Osteoblast (primary cell): Measurements from ENCODE around the gene P2RX4. TPM values are rescaled to one million over a fixed set of nuclear protein-coding genes. Genes with fewer than 3 reads are reported as not detected.
"Not testable (repeated sequence)": the region's sequence is repeated elsewhere in the genome, so short reads cannot be mapped to it uniquely, and the experiment has no call there.

Source experiments
- DNase-seq: peaks from one replicate; pipeline ENCODE4 v3.0.0; 2011; ENCODE audit warnings: low spot score, mixed read lengths; ENCODE audit not compliant: insufficient read length; ENCODE audit errors: missing footprints
- H2AFZ ChIP-seq: 2 replicates; pipeline ENCODE4 v1.6.0; 2011; ENCODE audit warnings: mild to moderate bottlenecking, low read length
- H3K27ac ChIP-seq: 2 replicates; pipeline ENCODE4 v1.5.1; 2011; ENCODE audit warnings: mild to moderate bottlenecking, low read depth, low read length, moderate library complexity
- H3K27me3 ChIP-seq: 2 replicates; pipeline ENCODE4 v1.6.0; 2012; ENCODE audit warnings: mild to moderate bottlenecking, control low read depth, inconsistent platforms, low read length, moderate library complexity; ENCODE audit not compliant: insufficient read depth
- H3K36me3 ChIP-seq: 2 replicates; pipeline ENCODE4 v1.5.1; 2011; ENCODE audit warnings: mild to moderate bottlenecking, low read length, control low read depth, moderate library complexity; ENCODE audit not compliant: insufficient read depth
- H3K4me1 ChIP-seq: 2 replicates; pipeline ENCODE4 v1.5.1; 2011; ENCODE audit warnings: mild to moderate bottlenecking, low read length, control low read depth, moderate library complexity; ENCODE audit not compliant: insufficient read depth
- H3K4me2 ChIP-seq: 2 replicates; pipeline ENCODE4 v1.6.0; 2011; ENCODE audit warnings: mild to moderate bottlenecking, low read length; ENCODE audit not compliant: insufficient read depth
- H3K4me3 ChIP-seq: fragments of 200-600 bp; sonication (generic); 3 replicates; pipeline ENCODE4 v1.5.1; 2012; ENCODE audit warnings: mild to moderate bottlenecking, low read length, inconsistent platforms; ENCODE audit not compliant: insufficient read depth
- H3K79me2 ChIP-seq: 2 replicates; pipeline ENCODE4 v1.6.0; 2012; ENCODE audit warnings: mild to moderate bottlenecking, low read length, control low read depth, inconsistent platforms; ENCODE audit not compliant: insufficient read depth
- H3K9me3 ChIP-seq: 2 replicates; pipeline ENCODE4 v1.5.1; 2011; ENCODE audit warnings: low read depth, low read length, control low read depth
- H4K20me1 ChIP-seq: 2 replicates; pipeline ENCODE4 v1.6.0; 2012; ENCODE audit warnings: mild to moderate bottlenecking, low read length, control low read depth; ENCODE audit not compliant: insufficient read depth
- total RNA-seq: library from RNA; depleted of rRNA; stranded (reverse); fragments of >200 nt; gene quantifications from 2 replicates; pipeline ENCODE4 v1.2.3, GENCODE V29; 2012
- TF ChIP-seq, protein P1 (sequence below): IDR thresholded peaks from 2 replicates; pipeline ENCODE4 v1.5.1; 2011; ENCODE audit warnings: mild to moderate bottlenecking, low read depth, low read length, moderate library complexity; ENCODE audit errors: extremely low read depth

P2RX4 gene, protein sequence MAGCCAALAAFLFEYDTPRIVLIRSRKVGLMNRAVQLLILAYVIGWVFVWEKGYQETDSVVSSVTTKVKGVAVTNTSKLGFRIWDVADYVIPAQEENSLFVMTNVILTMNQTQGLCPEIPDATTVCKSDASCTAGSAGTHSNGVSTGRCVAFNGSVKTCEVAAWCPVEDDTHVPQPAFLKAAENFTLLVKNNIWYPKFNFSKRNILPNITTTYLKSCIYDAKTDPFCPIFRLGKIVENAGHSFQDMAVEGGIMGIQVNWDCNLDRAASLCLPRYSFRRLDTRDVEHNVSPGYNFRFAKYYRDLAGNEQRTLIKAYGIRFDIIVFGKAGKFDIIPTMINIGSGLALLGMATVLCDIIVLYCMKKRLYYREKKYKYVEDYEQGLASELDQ
- total RNA-seq = 22.1 and 23.5 TPM in 2 replicates

DNA sequence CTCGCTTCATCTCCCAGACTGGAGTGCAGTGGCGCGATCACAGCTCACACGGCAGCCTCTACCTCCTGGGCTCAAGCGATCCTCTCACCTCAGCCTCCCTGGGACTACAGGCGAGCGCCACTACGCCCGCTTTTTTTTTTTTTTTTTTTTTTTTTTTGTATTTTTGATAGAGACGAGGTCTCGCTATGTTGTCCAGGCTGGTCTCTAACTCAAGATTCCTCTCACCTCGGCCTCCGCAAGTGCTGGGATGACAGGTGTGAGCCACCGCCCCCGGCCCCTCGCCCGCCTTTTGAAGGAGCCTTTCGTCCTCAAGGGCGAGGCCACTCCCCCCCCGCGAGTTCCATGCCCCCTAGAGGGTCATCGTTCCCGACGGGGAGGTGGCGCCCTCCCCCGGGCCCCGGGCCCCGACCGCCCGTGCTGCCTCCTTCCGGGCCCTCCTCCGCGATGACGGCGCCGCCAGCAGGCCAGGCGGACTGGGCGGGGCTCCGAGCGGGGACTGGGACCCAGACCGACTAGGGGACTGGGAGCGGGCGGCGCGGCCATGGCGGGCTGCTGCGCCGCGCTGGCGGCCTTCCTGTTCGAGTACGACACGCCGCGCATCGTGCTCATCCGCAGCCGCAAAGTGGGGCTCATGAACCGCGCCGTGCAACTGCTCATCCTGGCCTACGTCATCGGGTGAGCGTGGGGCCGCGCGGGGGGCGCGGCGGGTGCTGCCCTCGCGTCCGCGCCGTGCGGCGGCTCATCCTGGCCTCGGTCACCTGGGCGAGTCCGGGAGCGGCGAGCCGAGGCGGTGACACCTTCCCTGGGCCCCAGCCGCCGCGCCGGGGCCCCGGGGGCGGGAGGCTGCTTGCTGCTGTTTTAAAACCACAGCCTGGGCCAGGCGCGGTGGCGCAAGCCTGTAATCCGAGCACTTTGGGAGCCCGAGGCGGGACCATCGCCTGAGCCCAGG is at the start of gene P2RX4:
Gene P2RX4 (plus strand): TSS at position 506 of the 949 bp plus-strand sequence. CDS start 36 bp downstream, at position 542.
- peak within 1 kb of the TSS; percentile 63 for H3K27ac ChIP-seq

DNA sequence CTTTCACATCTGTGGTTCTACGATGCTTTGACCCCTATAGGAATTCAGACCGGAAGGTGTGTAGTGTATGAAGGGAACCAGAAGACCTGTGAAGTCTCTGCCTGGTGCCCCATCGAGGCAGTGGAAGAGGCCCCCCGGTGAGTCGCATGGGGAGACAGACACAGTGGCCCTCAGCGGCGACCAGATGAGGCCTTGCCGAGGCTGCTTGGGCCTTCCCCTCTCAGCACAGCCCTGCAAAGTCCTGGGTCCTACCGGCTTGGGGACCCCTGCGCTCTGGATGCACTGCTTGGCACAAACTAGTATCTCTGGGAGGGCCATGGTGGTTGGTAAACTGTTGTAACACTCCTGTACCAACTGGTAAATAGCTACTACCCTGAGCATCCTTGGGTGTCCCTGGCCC is 47.5 kb upstream of the P2RX4 start:
- H4K20me1 ChIP-seq = no peaks in the 10 kb centered on the region
- H3K36me3 ChIP-seq = no peaks in the 10 kb centered on the region
- no peak for DNase-seq
- TF ChIP-seq, protein P1, sequence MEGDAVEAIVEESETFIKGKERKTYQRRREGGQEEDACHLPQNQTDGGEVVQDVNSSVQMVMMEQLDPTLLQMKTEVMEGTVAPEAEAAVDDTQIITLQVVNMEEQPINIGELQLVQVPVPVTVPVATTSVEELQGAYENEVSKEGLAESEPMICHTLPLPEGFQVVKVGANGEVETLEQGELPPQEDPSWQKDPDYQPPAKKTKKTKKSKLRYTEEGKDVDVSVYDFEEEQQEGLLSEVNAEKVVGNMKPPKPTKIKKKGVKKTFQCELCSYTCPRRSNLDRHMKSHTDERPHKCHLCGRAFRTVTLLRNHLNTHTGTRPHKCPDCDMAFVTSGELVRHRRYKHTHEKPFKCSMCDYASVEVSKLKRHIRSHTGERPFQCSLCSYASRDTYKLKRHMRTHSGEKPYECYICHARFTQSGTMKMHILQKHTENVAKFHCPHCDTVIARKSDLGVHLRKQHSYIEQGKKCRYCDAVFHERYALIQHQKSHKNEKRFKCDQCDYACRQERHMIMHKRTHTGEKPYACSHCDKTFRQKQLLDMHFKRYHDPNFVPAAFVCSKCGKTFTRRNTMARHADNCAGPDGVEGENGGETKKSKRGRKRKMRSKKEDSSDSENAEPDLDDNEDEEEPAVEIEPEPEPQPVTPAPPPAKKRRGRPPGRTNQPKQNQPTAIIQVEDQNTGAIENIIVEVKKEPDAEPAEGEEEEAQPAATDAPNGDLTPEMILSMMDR = no peak
- H3K79me2 ChIP-seq = no peaks in the 10 kb centered on the region
- peaks cover 5% of the 10 kb centered on the region for H3K9me3 ChIP-seq
- no peak overlapping the region for H3K4me2 ChIP-seq
- no peak overlapping the region for H3K4me3 ChIP-seq
- no peak overlapping the region for H2AFZ ChIP-seq
- H3K27ac ChIP-seq = no peak overlapping the region
- no peaks in the 10 kb centered on the region for H3K4me1 ChIP-seq
- H3K27me3 ChIP-seq = no peaks in the 10 kb centered on the region

More for the DNA sequence above, at the start of gene P2RX4:
- H2AFZ ChIP-seq = peak within 1 kb of the TSS; percentile 81
- peak; percentile 94 for DNase-seq
- H3K4me3 ChIP-seq = peak within 1 kb of the TSS; percentile 83
- TF ChIP-seq, protein P1 = no peak
- no peaks in the 10 kb centered on the region for H3K27me3 ChIP-seq
- H3K9me3 ChIP-seq = no peaks in the 10 kb centered on the region
- peak within 1 kb of the TSS; percentile 94 for H3K4me2 ChIP-seq
- H3K4me1 ChIP-seq = peaks cover 13% of the 10 kb centered on the region
- no peaks in the 10 kb centered on the region for H3K36me3 ChIP-seq
- H4K20me1 ChIP-seq = no peaks in the 10 kb centered on the region
- H3K79me2 ChIP-seq = peaks cover 4% of the 10 kb centered on the region

DNA sequence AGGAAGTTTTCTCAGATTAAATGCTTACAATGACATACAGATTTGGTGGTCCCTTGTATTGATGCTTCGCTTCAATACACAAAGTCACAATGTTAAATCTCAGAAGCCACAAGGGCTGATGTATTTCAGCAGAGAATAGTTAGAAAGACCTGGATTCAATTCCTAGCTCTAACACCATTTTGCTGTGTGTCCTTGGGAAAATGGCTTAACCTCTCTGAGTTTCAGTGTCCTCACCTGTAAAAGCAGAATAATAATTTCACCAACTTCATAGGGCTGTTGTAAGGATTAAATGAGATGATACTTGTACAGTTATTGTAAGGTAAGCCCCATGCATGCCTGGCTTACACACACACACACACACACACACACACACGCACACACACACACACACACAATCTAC is 46.9 kb upstream of the P2RX4 start:
- Histone ChIP-seq H3K9me3 (peaks cover 2% of the 10 kb centered on the region), H3K4me2 (no peak overlapping the region), H3K4me1 (no peaks in the 10 kb centered on the region), H3K36me3 (no peaks in the 10 kb centered on the region), H3K27ac (no peak overlapping the region), H3K27me3 (no peaks in the 10 kb centered on the region), H4K20me1 (no peaks in the 10 kb centered on the region), H3K79me2 (no peaks in the 10 kb centered on the region), H2AFZ (no peak overlapping the region), H3K4me3 (no peak overlapping the region)
- DNase-seq = no peak
- TF ChIP-seq, protein P1 = no peak

DNA sequence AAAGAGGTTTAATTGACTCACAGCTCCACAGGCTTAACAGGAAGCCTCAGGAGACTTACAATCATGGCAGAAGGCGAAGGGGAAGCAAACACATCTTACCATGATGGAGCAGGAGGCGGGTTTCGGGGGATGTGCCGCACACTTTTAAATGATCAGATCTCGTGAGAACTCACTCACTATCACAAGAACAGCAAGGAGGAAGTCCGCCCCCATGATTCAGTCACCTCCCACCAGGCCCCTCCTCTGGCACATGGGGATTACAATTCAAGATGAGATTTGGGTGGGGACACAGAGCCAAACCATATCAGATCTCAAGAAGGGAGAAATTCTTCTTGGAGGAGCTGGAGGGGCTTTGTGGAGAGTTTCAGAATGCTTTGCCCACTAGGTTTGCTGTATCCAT is 45.1 kb upstream of the P2RX4 start:
- H3K36me3 ChIP-seq, H3K4me2 ChIP-seq, H3K4me3 ChIP-seq, H3K4me1 ChIP-seq, H3K9me3 ChIP-seq, DNase-seq, H4K20me1 ChIP-seq, H3K79me2 ChIP-seq, H3K27me3 ChIP-seq, H3K27ac ChIP-seq, H2AFZ ChIP-seq: not testable (repeated sequence)
